D721Med (cell line): Measurements from ENCODE around the gene AGPAT2.

Experiments
- DNase-seq: peaks from one replicate; pipeline ENCODE4 v3.0.0; 2011; ENCODE audit warnings: low spot score; ENCODE audit not compliant: insufficient read length
- FAIRE-seq: peaks from 2 replicates; lab custom pipeline; 2011; peaks lifted over from hg19 to GRCh38; lab: Jason Lieb, UNC
- TF ChIP-seq, protein P1 (sequence below): IDR thresholded peaks from 2 replicates; pipeline ENCODE4 v1.5.1; 2012; ENCODE audit warnings: mild to moderate bottlenecking, control low read depth; ENCODE audit not compliant: insufficient read depth; ENCODE audit errors: missing control alignments

AGPAT2 gene

DNA sequence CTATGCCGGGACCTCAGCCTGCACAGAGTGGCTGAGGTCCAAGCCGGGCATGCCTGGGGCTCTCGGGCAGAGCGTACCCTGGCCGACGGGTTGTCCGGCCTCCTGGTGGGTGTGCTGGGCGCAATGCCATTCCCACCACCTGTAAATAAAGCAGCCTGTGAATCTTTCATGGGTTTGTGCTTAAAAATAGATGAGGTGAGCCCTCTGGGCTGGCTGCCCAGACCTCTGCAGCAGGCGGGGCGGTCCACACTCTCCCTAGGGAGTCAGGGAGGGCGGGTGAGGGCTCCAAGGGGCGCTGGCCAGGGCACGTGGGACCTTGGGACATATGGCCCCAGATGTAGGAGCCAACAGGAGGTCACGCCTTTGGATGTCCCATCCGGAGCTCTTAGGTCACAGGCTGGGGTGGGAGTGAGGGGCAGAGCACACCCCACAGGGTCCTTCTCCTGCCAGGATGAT is 3.6 kb upstream of the AGPAT2 start:
- DNase-seq (no peak), FAIRE-seq (no peak)
- TF ChIP-seq, protein P1, sequence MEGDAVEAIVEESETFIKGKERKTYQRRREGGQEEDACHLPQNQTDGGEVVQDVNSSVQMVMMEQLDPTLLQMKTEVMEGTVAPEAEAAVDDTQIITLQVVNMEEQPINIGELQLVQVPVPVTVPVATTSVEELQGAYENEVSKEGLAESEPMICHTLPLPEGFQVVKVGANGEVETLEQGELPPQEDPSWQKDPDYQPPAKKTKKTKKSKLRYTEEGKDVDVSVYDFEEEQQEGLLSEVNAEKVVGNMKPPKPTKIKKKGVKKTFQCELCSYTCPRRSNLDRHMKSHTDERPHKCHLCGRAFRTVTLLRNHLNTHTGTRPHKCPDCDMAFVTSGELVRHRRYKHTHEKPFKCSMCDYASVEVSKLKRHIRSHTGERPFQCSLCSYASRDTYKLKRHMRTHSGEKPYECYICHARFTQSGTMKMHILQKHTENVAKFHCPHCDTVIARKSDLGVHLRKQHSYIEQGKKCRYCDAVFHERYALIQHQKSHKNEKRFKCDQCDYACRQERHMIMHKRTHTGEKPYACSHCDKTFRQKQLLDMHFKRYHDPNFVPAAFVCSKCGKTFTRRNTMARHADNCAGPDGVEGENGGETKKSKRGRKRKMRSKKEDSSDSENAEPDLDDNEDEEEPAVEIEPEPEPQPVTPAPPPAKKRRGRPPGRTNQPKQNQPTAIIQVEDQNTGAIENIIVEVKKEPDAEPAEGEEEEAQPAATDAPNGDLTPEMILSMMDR: no peak

DNA sequence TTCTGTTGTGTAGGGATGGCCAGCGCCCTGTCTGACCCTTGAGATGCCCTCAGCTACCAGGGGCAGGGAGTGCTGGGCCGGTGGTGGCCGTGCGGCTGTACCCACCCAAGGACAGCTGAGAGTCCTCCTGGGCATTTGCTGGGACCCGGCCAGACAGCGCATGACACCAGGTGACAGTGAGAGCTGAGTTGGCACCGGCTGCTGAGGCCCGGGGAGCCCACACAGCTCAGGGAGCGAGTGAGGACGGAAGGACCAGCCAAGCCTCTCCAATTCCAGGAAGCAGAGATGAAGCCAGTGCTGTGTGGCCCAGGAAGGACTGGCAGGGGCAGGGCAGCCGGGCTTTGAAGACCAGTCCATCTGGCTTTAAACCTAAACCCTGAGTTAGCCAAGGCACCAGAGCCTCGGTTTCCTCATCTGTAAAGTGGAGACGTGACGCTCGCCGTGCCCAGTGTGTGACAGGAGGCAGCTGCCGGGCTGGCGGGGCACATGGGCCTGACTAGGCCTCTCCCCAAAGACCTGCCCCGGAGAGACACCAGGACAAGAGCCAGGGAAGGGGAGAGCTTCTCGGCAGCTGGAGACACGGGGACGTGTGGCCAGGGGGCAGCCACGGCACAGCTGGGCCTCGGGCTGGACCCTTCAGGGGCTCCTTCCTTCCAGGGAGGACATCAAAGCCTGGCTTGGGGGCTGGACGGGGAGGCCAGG is 3.0 kb upstream of the AGPAT2 start:
- TF ChIP-seq, protein P1: no peak
- no peak for FAIRE-seq
- no peak for DNase-seq

GRCh38 chr9:136689108-136689460 is 1.8 kb upstream of the AGPAT2 start:
- FAIRE-seq (no peak), DNase-seq (no peak)
- TF ChIP-seq, protein P1: no peak

GRCh38 chr9:136688274-136689107 is 1.2 kb upstream of the AGPAT2 start:
- no peak for FAIRE-seq
- DNase-seq: no peak
- TF ChIP-seq, protein P1: no peak

GRCh38 chr9:136687721-136688223 is 515 bp upstream of the AGPAT2 start:
- TF ChIP-seq, protein P1: no peak
- FAIRE-seq: no peak
- no peak for DNase-seq

DNA sequence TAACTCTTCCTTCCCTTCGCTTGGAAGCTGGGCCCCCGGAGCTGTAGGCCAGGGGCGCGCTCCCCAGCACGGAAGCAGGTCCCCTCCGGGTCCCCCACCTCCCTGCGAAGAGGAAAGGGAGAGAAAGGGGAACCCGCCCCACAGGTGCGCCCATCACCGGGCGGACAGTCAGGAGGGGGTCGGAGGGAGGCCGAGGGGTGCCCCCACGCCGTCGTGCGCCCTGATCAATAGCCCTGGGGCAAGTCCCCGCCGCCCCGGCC is 793 bp downstream of the AGPAT2 start:
- DNase-seq (no peak), FAIRE-seq (no peak)
- TF ChIP-seq, protein P1: no peak
